HepG2 (cell line): Measurements from ENCODE around the gene NUDT22. TPM values are rescaled to one million over a fixed set of nuclear protein-coding genes. Genes with fewer than 3 reads are reported as not detected.

ENCODE experiments used
- ASH2L ChIP-seq: fragments of 300-600, 200-600 bp; sonication (generic); IDR thresholded peaks from 2 replicates; pipeline ENCODE4 v1.7.0; 2017; ENCODE audit warnings: low read depth, mild to moderate bottlenecking, moderate library complexity, mixed read lengths, low read length; ENCODE audit not compliant: insufficient read length
- CBX5 ChIP-seq: sonication (generic); formaldehyde crosslinking; IDR thresholded peaks from 2 replicates; pipeline ENCODE4 v1.4.0; 2020; ENCODE audit warnings: missing genetic modification reagents, borderline replicate concordance
- DR1 ChIP-seq: sonication (generic); formaldehyde crosslinking; IDR thresholded peaks from 2 replicates; pipeline ENCODE4 v1.8.0; 2021; ENCODE audit warnings: mild to moderate bottlenecking, missing genetic modification reagents, inconsistent platforms
- GPBP1L1 ChIP-seq: sonication (generic); formaldehyde crosslinking; IDR thresholded peaks from 2 replicates; pipeline ENCODE4 v1.5.0; 2020; ENCODE audit warnings: mild to moderate bottlenecking, missing genetic modification reagents
- KLF12 ChIP-seq: sonication (generic); formaldehyde crosslinking; IDR thresholded peaks from 2 replicates; pipeline ENCODE4 v1.4.0; 2020; ENCODE audit warnings: missing genetic modification reagents, borderline replicate concordance
- KLF6 ChIP-seq: IDR thresholded peaks from 2 replicates; pipeline ENCODE4 v1.8.0; 2016; ENCODE audit warnings: missing biosample characterization, missing genetic modification reagents
- SIN3B ChIP-seq: fragments of 150-350 bp; IDR thresholded peaks from 2 replicates; pipeline ENCODE4 v1.6.1; 2014; ENCODE audit warnings: low read length
- ZBTB1 ChIP-seq: sonication (generic); formaldehyde crosslinking; IDR thresholded peaks from 2 replicates; pipeline ENCODE4 v1.4.0; 2020; ENCODE audit warnings: missing genetic modification reagents, borderline replicate concordance
- ZFP37 ChIP-seq: sonication (generic); formaldehyde crosslinking; IDR thresholded peaks from 2 replicates; pipeline ENCODE4 v1.4.0; 2020; ENCODE audit warnings: missing genetic modification reagents, borderline replicate concordance
- ZFP41 ChIP-seq: sonication (generic); formaldehyde crosslinking; IDR thresholded peaks from 2 replicates; pipeline ENCODE4 v1.4.0; 2020; ENCODE audit warnings: mild to moderate bottlenecking, missing genetic modification reagents, borderline replicate concordance
- ZKSCAN8 ChIP-seq: IDR thresholded peaks from 2 replicates; pipeline ENCODE4 v1.6.1; 2016; ENCODE audit warnings: borderline replicate concordance, missing genetic modification reagents, missing compliant biosample characterization
- ZNF577 ChIP-seq: sonication (generic); formaldehyde crosslinking; IDR thresholded peaks from 2 replicates; pipeline ENCODE4 v1.4.0; 2020; ENCODE audit warnings: mild to moderate bottlenecking, low read depth, missing genetic modification reagents, borderline replicate concordance
- ZNF720 ChIP-seq: sonication (generic); formaldehyde crosslinking; IDR thresholded peaks from 2 replicates; pipeline ENCODE4 v1.4.0; 2020; ENCODE audit warnings: missing genetic modification reagents
- ZNF724P ChIP-seq: sonication (generic); formaldehyde crosslinking; IDR thresholded peaks from 2 replicates; pipeline ENCODE4 v1.8.0; 2022; ENCODE audit warnings: missing genetic modification reagents, borderline replicate concordance
- polyA plus RNA-seq, 8 experiments: library from polyadenylated mRNA; depleted of rRNA in 3 of 8; stranded (reverse) in 7 of 8; unstranded in 1 of 8; fragments of >200 nt; fragmentation: Illumina TruSeq in 4 of 8; extraction: Trizol in 4 of 8; gene quantifications; 2 replicates each; pipeline versions ENCODE4 v1.2.1 to v1.2.3, GENCODE V29; 2011 to 2016; ENCODE audit warnings: low read depth in 4 of 8, missing spikeins in 1 of 8, mixed read lengths in 1 of 8; ENCODE audit not compliant: insufficient read depth in 1 of 8
- total RNA-seq, 5 experiments: library from RNA; depleted of rRNA; stranded (reverse); fragments of >200 nt; fragmentation: Illumina TruSeq; extraction: Trizol; gene quantifications; 2 replicates each; pipeline ENCODE4 v1.2.3, GENCODE V29; 2016; ENCODE audit warnings: low read depth in 1 of 5
- TF ChIP-seq, protein P1 (sequence below): sonication (generic); formaldehyde crosslinking; IDR thresholded peaks from 2 replicates; pipeline ENCODE4 v1.5.0; 2020; ENCODE audit warnings: missing genetic modification reagents, mild to moderate bottlenecking, borderline replicate concordance
- TF ChIP-seq, protein P2 (sequence below): IDR thresholded peaks from 2 replicates; pipeline ENCODE4 v1.6.1; 2016; ENCODE audit warnings: mild to moderate bottlenecking, missing biosample characterization, missing genetic modification reagents
- TF ChIP-seq, protein P3 (sequence below): sonication (generic); formaldehyde crosslinking; IDR thresholded peaks from 2 replicates; pipeline ENCODE4 v1.4.0; 2020; ENCODE audit warnings: missing genetic modification reagents
- TF ChIP-seq, protein P4 (sequence below): sonication (generic); formaldehyde crosslinking; IDR thresholded peaks from 2 replicates; pipeline ENCODE4 v1.5.1; 2020; ENCODE audit warnings: missing genetic modification reagents, mild to moderate bottlenecking, borderline replicate concordance
- TF ChIP-seq, protein P5 (sequence below): sonication (generic); formaldehyde crosslinking; IDR thresholded peaks from 2 replicates; pipeline ENCODE4 v1.4.0; 2020; ENCODE audit warnings: mild to moderate bottlenecking, missing genetic modification reagents
- TF ChIP-seq, protein P6 (sequence below): sonication (generic); formaldehyde crosslinking; IDR thresholded peaks from 2 replicates; pipeline ENCODE4 v1.8.0; 2022; ENCODE audit warnings: missing genetic modification reagents, low read depth, mild to moderate bottlenecking, borderline replicate concordance

NUDT22 gene
- total and polyA plus RNA-seq, 2 of the 13 experiments (the other 11 are each of a cell fraction or from before 2014, with no cell fraction given) = 33.5 to 39.8 TPM

- TF ChIP-seq, protein P1, sequence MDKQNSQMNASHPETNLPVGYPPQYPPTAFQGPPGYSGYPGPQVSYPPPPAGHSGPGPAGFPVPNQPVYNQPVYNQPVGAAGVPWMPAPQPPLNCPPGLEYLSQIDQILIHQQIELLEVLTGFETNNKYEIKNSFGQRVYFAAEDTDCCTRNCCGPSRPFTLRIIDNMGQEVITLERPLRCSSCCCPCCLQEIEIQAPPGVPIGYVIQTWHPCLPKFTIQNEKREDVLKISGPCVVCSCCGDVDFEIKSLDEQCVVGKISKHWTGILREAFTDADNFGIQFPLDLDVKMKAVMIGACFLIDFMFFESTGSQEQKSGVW (CRISPR knock-in tag) = no peak
- no peak for TF ChIP-seq ZFP37 (CRISPR knock-in tag)
- TF ChIP-seq KLF6 (CRISPR knock-in tag) = no peak
- TF ChIP-seq, protein P2, sequence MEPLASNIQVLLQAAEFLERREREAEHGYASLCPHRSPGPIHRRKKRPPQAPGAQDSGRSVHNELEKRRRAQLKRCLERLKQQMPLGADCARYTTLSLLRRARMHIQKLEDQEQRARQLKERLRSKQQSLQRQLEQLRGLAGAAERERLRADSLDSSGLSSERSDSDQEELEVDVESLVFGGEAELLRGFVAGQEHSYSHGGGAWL = peak; percentile 54; the same call in 1 of the 2 replicates
- no peak for TF ChIP-seq ZNF577
- TF ChIP-seq, protein P3, sequence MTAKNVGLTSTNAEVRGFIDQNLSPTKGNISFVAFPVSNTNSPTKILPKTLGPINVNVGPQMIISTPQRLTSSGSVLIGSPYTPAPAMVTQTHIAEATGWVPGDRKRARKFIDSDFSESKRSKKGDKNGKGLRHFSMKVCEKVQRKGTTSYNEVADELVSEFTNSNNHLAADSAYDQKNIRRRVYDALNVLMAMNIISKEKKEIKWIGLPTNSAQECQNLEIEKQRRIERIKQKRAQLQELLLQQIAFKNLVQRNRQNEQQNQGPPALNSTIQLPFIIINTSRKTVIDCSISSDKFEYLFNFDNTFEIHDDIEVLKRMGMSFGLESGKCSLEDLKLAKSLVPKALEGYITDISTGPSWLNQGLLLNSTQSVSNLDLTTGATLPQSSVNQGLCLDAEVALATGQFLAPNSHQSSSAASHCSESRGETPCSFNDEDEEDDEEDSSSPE = no peak
- TF ChIP-seq, protein P4, sequence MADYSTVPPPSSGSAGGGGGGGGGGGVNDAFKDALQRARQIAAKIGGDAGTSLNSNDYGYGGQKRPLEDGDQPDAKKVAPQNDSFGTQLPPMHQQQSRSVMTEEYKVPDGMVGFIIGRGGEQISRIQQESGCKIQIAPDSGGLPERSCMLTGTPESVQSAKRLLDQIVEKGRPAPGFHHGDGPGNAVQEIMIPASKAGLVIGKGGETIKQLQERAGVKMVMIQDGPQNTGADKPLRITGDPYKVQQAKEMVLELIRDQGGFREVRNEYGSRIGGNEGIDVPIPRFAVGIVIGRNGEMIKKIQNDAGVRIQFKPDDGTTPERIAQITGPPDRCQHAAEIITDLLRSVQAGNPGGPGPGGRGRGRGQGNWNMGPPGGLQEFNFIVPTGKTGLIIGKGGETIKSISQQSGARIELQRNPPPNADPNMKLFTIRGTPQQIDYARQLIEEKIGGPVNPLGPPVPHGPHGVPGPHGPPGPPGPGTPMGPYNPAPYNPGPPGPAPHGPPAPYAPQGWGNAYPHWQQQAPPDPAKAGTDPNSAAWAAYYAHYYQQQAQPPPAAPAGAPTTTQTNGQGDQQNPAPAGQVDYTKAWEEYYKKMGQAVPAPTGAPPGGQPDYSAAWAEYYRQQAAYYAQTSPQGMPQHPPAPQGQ = no peak
- no peak for TF ChIP-seq ZKSCAN8 (CRISPR knock-in tag)
- no peak for TF ChIP-seq SIN3B
- no peak for TF ChIP-seq CBX5 (CRISPR knock-in tag)
- peak; percentile 49; the same call in 1 of the 2 replicates for TF ChIP-seq KLF12 (CRISPR knock-in tag)
- TF ChIP-seq, protein P5, sequence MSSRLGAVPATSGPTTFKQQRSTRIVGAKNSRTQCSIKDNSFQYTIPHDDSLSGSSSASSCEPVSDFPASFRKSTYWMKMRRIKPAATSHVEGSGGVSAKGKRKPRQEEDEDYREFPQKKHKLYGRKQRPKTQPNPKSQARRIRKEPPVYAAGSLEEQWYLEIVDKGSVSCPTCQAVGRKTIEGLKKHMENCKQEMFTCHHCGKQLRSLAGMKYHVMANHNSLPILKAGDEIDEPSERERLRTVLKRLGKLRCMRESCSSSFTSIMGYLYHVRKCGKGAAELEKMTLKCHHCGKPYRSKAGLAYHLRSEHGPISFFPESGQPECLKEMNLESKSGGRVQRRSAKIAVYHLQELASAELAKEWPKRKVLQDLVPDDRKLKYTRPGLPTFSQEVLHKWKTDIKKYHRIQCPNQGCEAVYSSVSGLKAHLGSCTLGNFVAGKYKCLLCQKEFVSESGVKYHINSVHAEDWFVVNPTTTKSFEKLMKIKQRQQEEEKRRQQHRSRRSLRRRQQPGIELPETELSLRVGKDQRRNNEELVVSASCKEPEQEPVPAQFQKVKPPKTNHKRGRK = no peak
- TF ChIP-seq ZNF724P (CRISPR knock-in tag) = no peak
- no peak for TF ChIP-seq GPBP1L1
- TF ChIP-seq ZBTB1 = no peak
- TF ChIP-seq DR1 = no peak
- TF ChIP-seq, protein P6, sequence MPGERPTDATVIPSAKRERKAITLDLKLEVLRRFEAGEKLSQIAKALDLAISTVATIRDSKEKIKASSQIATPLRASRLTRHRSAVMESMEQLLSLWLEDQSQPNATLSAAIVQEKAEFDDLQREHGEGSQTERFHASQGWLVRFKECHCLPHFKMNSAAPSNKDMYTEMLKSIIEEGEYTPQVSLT (CRISPR knock-in tag) = no peak
- TF ChIP-seq ASH2L = no peak
- no peak for TF ChIP-seq ZNF720 (CRISPR knock-in tag)
- TF ChIP-seq ZFP41 (CRISPR knock-in tag) = no peak
Observed at GRCh38 chr11:64226507-64227051, 505 bp downstream of the NUDT22 start (continued).
